GM12878 (cell line): Measurements from ENCODE around the gene KLHL18. TPM values are rescaled to one million over a fixed set of nuclear protein-coding genes. Genes with fewer than 3 reads are reported as not detected.
A peak's percentile ranks its signal among the peaks of the same experiment; 100 is the strongest.

Source experiments
- ATF7 ChIP-seq: fragments of 450-650 bp; IDR thresholded peaks from 2 replicates; pipeline ENCODE4 v1.6.1; 2016; ENCODE audit warnings: low read depth, mild to moderate bottlenecking
- BRCA1 ChIP-seq: IDR thresholded peaks from 2 replicates; pipeline ENCODE4 v1.6.1; 2011; ENCODE audit warnings: low read depth, low read length, improper control_type of control experiment
- CBX3 ChIP-seq: fragments of 200-600 bp; sonication (generic); IDR thresholded peaks from 2 replicates; pipeline ENCODE4 v1.6.1; 2016; ENCODE audit warnings: low read depth, borderline replicate concordance
- EED ChIP-seq: sonication (generic); IDR thresholded peaks from 2 replicates; pipeline ENCODE4 v1.6.1; 2016; ENCODE audit warnings: antibody characterized with exemption, low read depth
- ELK1 ChIP-seq: IDR thresholded peaks from 2 replicates; pipeline ENCODE4 v1.6.1; 2012; ENCODE audit warnings: low read depth, low read length, improper control_type of control experiment
- FOXK2 ChIP-seq: fragments of 450-650 bp; IDR thresholded peaks from 2 replicates; pipeline ENCODE4 v1.6.1; 2017; ENCODE audit warnings: mild to moderate bottlenecking, moderate library complexity
- FOXM1 ChIP-seq: IDR thresholded peaks from 2 replicates; pipeline ENCODE4 v1.6.1; 2012; ENCODE audit warnings: low read depth, mild to moderate bottlenecking, inconsistent platforms, low read length, moderate library complexity
- GATAD2B ChIP-seq: fragments of 450-650 bp; conservative IDR thresholded peaks from 2 replicates; pipeline ENCODE4 v1.6.1; 2017; ENCODE audit warnings: low read depth, mild to moderate bottlenecking, moderate library complexity
- HSF1 ChIP-seq: fragments of 150-350 bp; IDR thresholded peaks from 2 replicates; pipeline ENCODE4 v1.6.1; 2014; ENCODE audit warnings: mild to moderate bottlenecking, low read depth, low read length
- JUNB ChIP-seq: IDR thresholded peaks from 2 replicates; pipeline ENCODE4 v1.6.1; 2016; ENCODE audit warnings: antibody characterized with exemption, mild to moderate bottlenecking
- PKNOX1 ChIP-seq: fragments of 450-650 bp; IDR thresholded peaks from 2 replicates; pipeline ENCODE4 v1.6.1; 2016; ENCODE audit warnings: mild to moderate bottlenecking
- PML ChIP-seq: IDR thresholded peaks from 2 replicates; pipeline ENCODE4 v1.6.1; 2012; ENCODE audit warnings: low read length, inconsistent platforms
- POLR2A ChIP-seq: IDR thresholded peaks from 2 replicates; pipeline ENCODE4 v1.6.1; 2011; ENCODE audit warnings: low read depth, mild to moderate bottlenecking, low read length
- POLR2AphosphoS2 ChIP-seq: IDR thresholded peaks from 2 replicates; pipeline ENCODE4 v1.6.1; 2011; ENCODE audit warnings: low read depth, mild to moderate bottlenecking, low read length, improper control_type of control experiment, moderate library complexity
- RELA ChIP-seq: fragments of 450-650 bp; IDR thresholded peaks from 2 replicates; pipeline ENCODE4 v1.8.0; 2014; ENCODE audit warnings: borderline replicate concordance; ENCODE audit not compliant: partially characterized antibody
- REST ChIP-seq: IDR thresholded peaks from 2 replicates; pipeline ENCODE4 v1.6.1; 2012; ENCODE audit warnings: mild to moderate bottlenecking, low read depth, low read length
- SMARCA5 ChIP-seq: fragments of 450-650 bp; IDR thresholded peaks from 2 replicates; pipeline ENCODE4 v1.6.1; 2017; ENCODE audit warnings: mild to moderate bottlenecking
- TARDBP ChIP-seq: IDR thresholded peaks from 2 replicates; pipeline ENCODE4 v1.6.1; 2016; ENCODE audit warnings: borderline replicate concordance
- ZBTB33 ChIP-seq: fragments of 450-650 bp; IDR thresholded peaks from 2 replicates; pipeline ENCODE4 v1.6.1; 2017; ENCODE audit warnings: mild to moderate bottlenecking
- ZNF622 ChIP-seq: fragments of 450-650 bp; IDR thresholded peaks from 2 replicates; pipeline ENCODE4 v1.6.1; 2017; ENCODE audit warnings: mild to moderate bottlenecking, inconsistent platforms
- polyA plus RNA-seq, 11 experiments: library from polyadenylated mRNA; depleted of rRNA in 4 of 11; unstranded in 6 of 11; stranded (reverse) in 5 of 11; fragments of >200 nt; fragmentation: Nextera tagmentation in 4 of 11; fragmentation: Illumina TruSeq in 1 of 11; extraction: Ambion mirVana in 4 of 11; extraction: Trizol in 1 of 11; gene quantifications; 1 replicate in 1 of 11; 2 replicates in 10 of 11; pipeline versions ENCODE4 v1.2.1 to v1.2.3, GENCODE V29; 2011 to 2016; ENCODE audit warnings: inconsistent platforms in 2 of 11, missing spikeins in 2 of 11, low read depth in 1 of 11
- total RNA-seq, 4 experiments: library from RNA; depleted of rRNA in 3 of 4; stranded (reverse); fragments of >200 nt in 3 of 4; fragmentation: Illumina TruSeq in 1 of 4; extraction: Trizol in 1 of 4; gene quantifications; 2 replicates each; pipeline versions ENCODE4 v1.2.1 to v1.2.3, GENCODE V29; 2013 to 2021
- TF ChIP-seq, protein P1 (sequence below): fragments of 450-650 bp; IDR thresholded peaks from 2 replicates; pipeline ENCODE4 v1.6.1; 2017; ENCODE audit warnings: borderline replicate concordance

KLHL18 gene
- total and polyA plus RNA-seq, 10 of the 15 experiments (the other 5 are each of a cell fraction or from before 2014, with no cell fraction given) = 24.0 to 69.8 (median 51.7) TPM

DNA sequence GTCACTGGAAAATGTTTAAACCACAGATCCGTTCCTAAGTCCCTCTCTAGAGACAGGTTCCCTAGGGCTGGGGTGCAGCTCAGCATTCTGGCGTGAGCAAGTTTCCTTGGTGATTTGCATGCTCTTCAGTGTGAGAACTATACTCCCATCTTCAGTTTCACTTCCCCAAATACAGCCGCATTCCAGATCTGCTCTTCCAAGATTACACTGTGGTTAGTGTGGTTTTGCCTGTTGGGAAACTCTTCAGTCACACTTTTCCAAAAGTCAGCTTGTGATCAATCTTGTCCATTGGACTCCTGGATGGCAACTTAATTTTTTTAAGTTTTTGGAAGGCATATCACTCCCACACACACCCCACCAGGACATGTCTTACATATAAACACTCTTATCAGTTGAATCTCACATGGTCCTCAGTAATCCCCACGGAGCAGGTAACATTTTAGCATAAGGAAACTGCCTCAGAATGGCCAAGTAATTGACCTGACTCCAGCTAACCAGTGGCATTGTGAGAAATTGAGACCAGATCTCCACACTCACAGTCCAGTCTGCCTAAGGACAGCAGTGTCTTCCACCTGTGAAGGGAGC, 64.6 kb downstream of the KLHL18 start (continued):
- TF ChIP-seq REST (no peak), HSF1 (no peak), POLR2A (no peak), CBX3 (no peak), GATAD2B (peak; percentile 100), ATF7 (peak; percentile 62; the same call in 1 of the 2 replicates), ZNF622 (no peak), TARDBP (no peak), PML (0 out of 2 replicates have a peak, but pooled peaks have one; percentile 40), FOXM1 (peak; percentile 48; the same call in 1 of the 2 replicates), EED (peak; percentile 100), PKNOX1 (peak; percentile 15; the same call in 1 of the 2 replicates), ELK1 (no peak), BRCA1 (no peak), FOXK2 (no peak), POLR2AphosphoS2 (no peak), JUNB (no peak), RELA (no peak), ZBTB33 (no peak), SMARCA5 (no peak)
- TF ChIP-seq, protein P1, sequence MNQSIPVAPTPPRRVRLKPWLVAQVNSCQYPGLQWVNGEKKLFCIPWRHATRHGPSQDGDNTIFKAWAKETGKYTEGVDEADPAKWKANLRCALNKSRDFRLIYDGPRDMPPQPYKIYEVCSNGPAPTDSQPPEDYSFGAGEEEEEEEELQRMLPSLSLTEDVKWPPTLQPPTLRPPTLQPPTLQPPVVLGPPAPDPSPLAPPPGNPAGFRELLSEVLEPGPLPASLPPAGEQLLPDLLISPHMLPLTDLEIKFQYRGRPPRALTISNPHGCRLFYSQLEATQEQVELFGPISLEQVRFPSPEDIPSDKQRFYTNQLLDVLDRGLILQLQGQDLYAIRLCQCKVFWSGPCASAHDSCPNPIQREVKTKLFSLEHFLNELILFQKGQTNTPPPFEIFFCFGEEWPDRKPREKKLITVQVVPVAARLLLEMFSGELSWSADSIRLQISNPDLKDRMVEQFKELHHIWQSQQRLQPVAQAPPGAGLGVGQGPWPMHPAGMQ = peak; percentile 59; the same call in 1 of the 2 replicates
